ENCODE measurements around the gene EXOC2.
"Not testable (repeated sequence)": the region's sequence is repeated elsewhere in the genome, so short reads cannot be mapped to it uniquely, and the experiment has no call there.

DNA sequence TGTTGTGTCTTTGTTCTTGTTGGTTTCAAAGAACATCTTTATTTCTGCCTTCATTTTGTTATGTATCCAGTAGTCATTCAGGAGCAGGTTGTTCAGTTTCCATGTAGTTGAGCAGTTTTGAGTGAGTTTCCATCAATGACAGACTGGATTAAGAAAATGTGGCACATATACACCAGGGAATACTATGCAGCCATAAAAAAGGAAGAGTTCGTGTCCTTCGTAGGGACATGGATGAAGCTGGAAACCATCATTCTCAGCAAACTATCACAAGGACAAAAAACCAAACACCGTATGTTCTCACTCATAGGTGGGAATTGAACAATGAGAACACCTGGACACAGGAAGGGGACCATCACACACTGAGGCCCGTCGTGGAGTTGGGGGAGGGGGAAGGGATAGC is 87.0 kb downstream of the EXOC2 start:
- TF ChIP-seq ZNF232 (CRISPR knock-in tag; IDR thresholded peaks at IDR 0.05; ENCODE audit: borderline replicate concordance); BHLHE40 (IDR thresholded peaks at IDR 0.05; ENCODE audit: low read length); SPEN (CRISPR knock-in tag; IDR thresholded peaks at IDR 0.05; ENCODE audit: low read depth): not testable (repeated sequence)

All from HepG2 (cell line).